A549 (cell line): ENCODE data around the gene OR4M2. TPM values are rescaled to one million over a fixed set of nuclear protein-coding genes. Genes with fewer than 3 reads are reported as not detected.
A peak's percentile ranks its signal among the peaks of the same experiment; 100 is the strongest.
"Not testable (repeated sequence)": the region's sequence is repeated elsewhere in the genome, so short reads cannot be mapped to it uniquely, and the experiment has no call there.

Experiments used
- ATAC-seq, 2 experiments: fragments of 200-7000 bp in 1 of 2; fragments of >200 bp in 1 of 2; cut with Nextera tagmentation in 1 of 2; cut with Tn5 transposase in 1 of 2; 3 replicates each; pipeline versions ENCODE4 v1.8.0 to v1.9.1; 2018 to 2020; ENCODE audit warnings: mild to moderate bottlenecking in 1 of 2, moderate library complexity in 1 of 2
- CTCF ChIA-PET: fragments of 300-600 bp; sonication (Branson Sonifier 250); formaldehyde crosslinking; extraction: SDS; loops from one replicate; lab custom pipeline; 2021; ENCODE audit warnings: antibody characterized with exemption, inconsistent platforms; lab: Yijun Ruan, JAX
- POLR2A ChIA-PET: fragments of 350-600 bp; formaldehyde crosslinking; extraction: SDS; loops from one replicate; lab custom pipeline; 2021; ENCODE audit warnings: antibody characterized with exemption, inconsistent platforms; lab: Yijun Ruan, JAX
- DNase-seq, 2 experiments: peaks; one replicate each; pipeline versions ENCODE4 v3.0.0 to v3.0.0-alpha.2; 2011 to 2016; ENCODE audit warnings: low read depth in 1 of 2, low spot score in 1 of 2
- FAIRE-seq: peaks from 2 replicates; lab custom pipeline; 2011; peaks lifted over from hg19 to GRCh38; lab: Jason Lieb, UNC
- H3K27ac ChIP-seq, 2 experiments: fragments of >200 bp; sonication (Bioruptor Twin); formaldehyde crosslinking; 3 replicates each; pipeline ENCODE4 v1.5.1; 2016 to 2017
- H3K4me1 ChIP-seq: fragments of >200 bp; sonication (Bioruptor Twin); formaldehyde crosslinking; 3 replicates; pipeline ENCODE4 v1.6.1; 2016
- H3K4me2 ChIP-seq: fragments of >200 bp; sonication (Bioruptor Twin); formaldehyde crosslinking; 3 replicates; pipeline ENCODE4 v1.6.1; 2016
- H3K4me3 ChIP-seq: fragments of >200 bp; sonication (Bioruptor Twin); formaldehyde crosslinking; 3 replicates; pipeline ENCODE4 v1.5.1; 2016
- H3K9me3 ChIP-seq: fragments of >200 bp; sonication (Bioruptor Twin); formaldehyde crosslinking; 3 replicates; pipeline ENCODE4 v1.6.1; 2016
- WGBS: methylation state at CpG from one replicate; pipeline ENCODE4 v1.1.6; 2017; ENCODE audit errors: missing lambda C conversion rate; 5-methylcytosine and 5-hydroxymethylcytosine counted together
- polyA minus RNA-seq: library from RNA; depleted of rRNA, polyadenylated mRNA; stranded (reverse); fragments of >200 nt; gene quantifications from 2 replicates; pipeline ENCODE4 v1.2.3, GENCODE V29; 2011; rRNA and poly(A)+ RNA removed
- polyA plus RNA-seq, 4 experiments: library from polyadenylated mRNA; depleted of rRNA in 3 of 4; stranded (reverse); fragments of >200 nt; fragmentation: RNase III in 1 of 4; extraction: RNeasy Plus Mini Kit Qiagen cat#74134 plus additional on column Dnase treatment in 1 of 4; gene quantifications; 2 replicates in 3 of 4; 3 replicates in 1 of 4; pipeline ENCODE4 v1.2.3, GENCODE V29; 2011 to 2017

Gene OR4M2, protein sequence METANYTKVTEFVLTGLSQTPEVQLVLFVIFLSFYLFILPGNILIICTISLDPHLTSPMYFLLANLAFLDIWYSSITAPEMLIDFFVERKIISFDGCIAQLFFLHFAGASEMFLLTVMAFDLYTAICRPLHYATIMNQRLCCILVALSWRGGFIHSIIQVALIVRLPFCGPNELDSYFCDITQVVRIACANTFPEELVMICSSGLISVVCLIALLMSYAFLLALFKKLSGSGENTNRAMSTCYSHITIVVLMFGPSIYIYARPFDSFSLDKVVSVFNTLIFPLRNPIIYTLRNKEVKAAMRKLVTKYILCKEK
- polyA plus RNA-seq (2011; rRNA removed) (not detected in 2 replicates), polyA plus RNA-seq (2017; fragmentation: RNase III; extraction: RNeasy Plus Mini Kit Qiagen cat#74134 plus additional on column Dnase treatment) (0.15 TPM in 2 of 3 replicates, not detected in the other), polyA minus RNA-seq (0.83 and 1.3 TPM in 2 replicates)
- polyA plus RNA-seq (2012; cell fraction: cytosol; rRNA removed): not detected in 2 replicates
- polyA plus RNA-seq (2012; cell fraction: nucleus; rRNA removed): 0.18 TPM in 1 of 2 replicates, not detected in the other

DNA sequence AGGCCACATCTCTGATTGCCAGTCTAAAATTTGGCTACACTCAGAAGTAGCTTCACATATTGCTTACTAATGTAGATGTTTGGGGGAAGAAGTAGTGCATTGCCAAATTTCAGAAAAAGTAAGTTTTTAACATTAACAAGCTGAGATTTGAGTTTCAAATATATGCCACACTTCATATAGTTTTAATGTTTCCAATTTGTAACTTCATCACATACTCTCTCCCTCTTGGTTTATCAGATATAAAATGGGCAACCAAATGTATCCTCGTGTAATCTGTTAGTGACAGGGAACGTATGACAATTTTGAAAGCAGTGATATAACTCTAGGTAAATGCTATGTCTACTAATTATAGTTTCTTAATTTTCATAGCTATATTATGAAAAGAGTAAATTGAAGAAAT lies at the start of gene OR4M2:
Gene OR4M2 (plus strand): TSS at position 301 of the 400 bp plus-strand sequence. CDS start 98 bp downstream, at position 399.
- WGBS: no CpG with 5 or more reads among the region's 2 CpGs
- FAIRE-seq: peak; percentile 100
- H3K27ac ChIP-seq, ATAC-seq, H3K4me3 ChIP-seq, DNase-seq, H3K4me2 ChIP-seq, H3K4me1 ChIP-seq, H3K9me3 ChIP-seq, POLR2A ChIA-PET, CTCF ChIA-PET: not testable (repeated sequence)

DNA sequence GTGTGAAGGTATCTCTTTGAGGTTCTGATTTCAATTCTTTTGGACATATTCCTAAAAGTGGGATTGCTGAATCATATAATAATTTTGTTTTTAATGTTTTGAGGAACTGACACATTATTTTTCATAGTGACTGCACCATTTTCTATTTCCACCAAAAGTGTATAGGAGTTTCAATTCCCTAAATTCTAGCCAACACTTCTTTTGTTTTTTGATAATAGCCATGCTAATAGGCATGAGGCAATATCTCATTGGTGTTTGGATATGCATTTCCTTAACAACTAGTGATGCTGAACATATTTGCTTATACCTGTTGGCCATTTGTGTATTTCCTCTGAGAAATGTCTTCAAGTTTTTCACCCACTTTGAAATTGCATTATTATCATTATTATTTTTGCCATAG lies 11.1 kb upstream of the OR4M2 start:
- H3K27ac ChIP-seq, H3K4me1 ChIP-seq, POLR2A ChIA-PET, DNase-seq, H3K4me2 ChIP-seq, ATAC-seq, H3K4me3 ChIP-seq, H3K9me3 ChIP-seq, CTCF ChIA-PET: not testable (repeated sequence)
- FAIRE-seq: peak; percentile 100

DNA sequence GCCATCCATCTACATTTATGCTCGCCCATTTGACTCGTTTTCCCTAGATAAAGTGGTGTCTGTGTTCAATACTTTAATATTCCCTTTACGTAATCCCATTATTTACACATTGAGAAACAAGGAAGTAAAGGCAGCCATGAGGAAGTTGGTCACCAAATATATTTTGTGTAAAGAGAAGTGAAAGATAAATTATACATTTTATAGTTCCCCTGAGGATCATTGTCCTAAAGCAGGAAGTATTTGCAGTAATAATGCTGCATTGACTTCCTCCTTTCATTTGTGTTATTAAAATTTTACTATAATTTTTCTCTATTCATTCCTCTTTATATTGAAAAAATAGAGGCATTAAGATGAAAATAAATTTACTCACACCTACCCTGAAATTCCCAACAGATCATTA lies 1.1 kb downstream of the OR4M2 start:
- ATAC-seq, H3K9me3 ChIP-seq, H3K4me1 ChIP-seq, POLR2A ChIA-PET, H3K4me3 ChIP-seq, DNase-seq, FAIRE-seq, H3K4me2 ChIP-seq, H3K27ac ChIP-seq, CTCF ChIA-PET: not testable (repeated sequence)
- no CpG with 5 or more reads among the region's 3 CpGs for WGBS

DNA sequence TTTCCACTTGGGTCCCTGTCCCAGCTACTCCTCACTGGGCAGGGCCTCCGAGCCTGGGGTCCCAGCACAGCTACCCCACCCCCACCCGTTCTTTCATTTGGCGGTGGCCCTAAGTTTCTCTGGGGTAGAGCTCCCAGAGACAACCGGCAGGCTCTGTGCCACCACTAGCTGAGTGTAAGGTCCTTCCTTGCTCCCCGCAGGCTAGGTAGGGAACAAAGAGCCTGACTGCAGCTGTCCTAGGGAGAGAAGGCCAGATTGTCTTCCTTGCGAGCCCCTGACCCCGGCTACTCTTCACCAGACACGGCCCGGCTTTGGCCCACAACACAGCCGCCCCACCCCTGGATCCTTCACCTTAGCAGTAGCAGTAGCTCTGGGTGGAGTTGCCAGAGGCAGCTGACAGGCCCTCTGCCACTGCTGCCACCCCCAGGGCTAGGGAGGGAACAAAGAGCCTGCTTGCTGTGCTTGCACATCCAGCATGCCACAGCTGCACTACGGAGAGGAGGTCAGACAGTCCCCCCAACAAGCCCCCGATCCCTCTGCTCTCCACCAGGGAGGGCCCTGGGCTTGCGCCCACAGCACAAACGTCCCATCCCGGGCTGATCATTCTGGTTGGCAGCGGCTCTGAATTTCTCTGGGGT lies 18.4 kb downstream of the OR4M2 start:
- FAIRE-seq, H3K4me3 ChIP-seq, H3K9me3 ChIP-seq, DNase-seq, POLR2A ChIA-PET, H3K4me2 ChIP-seq, H3K27ac ChIP-seq, CTCF ChIA-PET, H3K4me1 ChIP-seq: not testable (repeated sequence)
- peak; percentile 62 to 69; a peak in 5 of 6 replicates for ATAC-seq
- WGBS: 39% methylated on average over 3 of the region's 16 CpGs

DNA sequence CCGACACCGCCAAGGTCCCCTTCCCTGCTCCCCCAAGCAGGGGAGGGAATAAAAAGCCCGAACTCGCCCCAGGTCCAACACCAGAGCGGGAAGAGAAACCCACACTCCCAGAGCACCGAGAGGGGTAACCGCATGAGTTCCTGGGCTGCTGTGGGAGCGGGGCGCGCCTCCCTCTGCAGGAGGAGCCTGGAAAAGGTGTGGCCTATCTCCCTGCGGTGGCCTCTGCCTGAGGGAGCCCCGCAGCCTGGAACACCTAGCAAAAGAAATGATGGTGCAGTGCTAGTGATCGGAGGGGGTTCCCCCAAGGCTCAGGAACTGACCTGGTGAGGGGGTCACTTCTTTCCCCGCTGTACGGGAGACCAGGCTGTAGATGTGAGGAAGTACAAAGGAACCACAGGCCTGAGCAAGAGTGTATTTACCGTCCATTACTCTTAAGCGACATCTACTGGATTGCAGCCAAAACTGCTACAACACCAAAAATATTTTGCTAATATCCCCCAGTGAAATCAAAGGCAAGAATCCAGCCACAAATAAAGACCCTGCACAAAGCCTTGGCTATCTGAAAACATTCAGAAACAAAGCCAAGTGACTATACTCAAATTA lies 19.1 kb downstream of the OR4M2 start:
- H3K4me1 ChIP-seq, H3K27ac ChIP-seq, H3K4me2 ChIP-seq, DNase-seq, H3K4me3 ChIP-seq, CTCF ChIA-PET, H3K9me3 ChIP-seq, POLR2A ChIA-PET: not testable (repeated sequence)
- ATAC-seq (peak; percentile 91 to 98), FAIRE-seq (peak; percentile 100)
- WGBS: no CpG with 5 or more reads among the region's 17 CpGs

DNA sequence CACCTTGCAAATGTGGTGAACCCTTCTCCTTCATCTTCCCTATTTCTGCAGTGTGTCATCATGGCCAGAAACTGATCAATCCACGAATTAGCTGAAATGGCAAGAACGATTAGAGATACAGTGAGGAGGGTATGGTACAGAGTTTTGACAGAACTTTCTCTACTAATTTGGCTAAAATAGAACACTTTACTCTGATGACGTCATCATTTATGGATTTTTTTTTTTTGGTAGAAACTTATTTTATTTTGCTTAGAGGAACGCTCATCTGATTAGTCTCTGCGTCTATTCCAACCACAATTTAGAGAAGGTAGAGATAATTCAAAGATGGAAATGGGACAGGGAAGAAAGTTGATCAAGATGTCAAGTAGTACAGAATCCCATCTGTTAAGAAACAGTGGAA lies 41.7 kb downstream of the OR4M2 start:
- 15% methylated on average over 5 of the region's 5 CpGs for WGBS
- H3K27ac ChIP-seq, H3K9me3 ChIP-seq, POLR2A ChIA-PET, H3K4me1 ChIP-seq, CTCF ChIA-PET, DNase-seq, ATAC-seq, H3K4me2 ChIP-seq, H3K4me3 ChIP-seq: not testable (repeated sequence)
- peak; percentile 73 for FAIRE-seq

Other genes with a start within 250 kb of the OR4M2 start
- gene POTEB, start 202.8 kb upstream of the OR4M2 start, polyA plus RNA-seq (2011; rRNA removed): not detected in 2 replicates
- not detected in 3 replicates for gene POTEB, start 202.8 kb upstream of the OR4M2 start, polyA plus RNA-seq (2017; fragmentation: RNase III; extraction: RNeasy Plus Mini Kit Qiagen cat#74134 plus additional on column Dnase treatment)